Ammon's horn (tissue), 1 donor: ENCODE data around the gene GJB3.
"Not testable (repeated sequence)": the region's sequence is repeated elsewhere in the genome, so short reads cannot be mapped to it uniquely, and the experiment has no call there.

Source experiments
- DNase-seq: peaks from one replicate; pipeline ENCODE4 v3.0.0-alpha.2; 2016; ENCODE audit warnings: low spot score

Gene GJB3

GRCh38 chr1:34786521-34787325 is 5.7 kb downstream of the GJB3 start:
- peak; percentile 93 for DNase-seq

GRCh38 chr1:34787461-34788420 is 6.7 kb downstream of the GJB3 start:
- DNase-seq, result no peak

GRCh38 chr1:34790985-34791384 is 10.0 kb downstream of the GJB3 start:
- no peak for DNase-seq

GRCh38 chr1:34792424-34792823 is 11.4 kb downstream of the GJB3 start:
- DNase-seq, result no peak

GRCh38 chr1:34792868-34793727 is 12.1 kb downstream of the GJB3 start, which contains the start of gene GJA4:
TSS of gene GJA4 (plus strand) at chr1:34792999. CDS start at chr1:34794214, 1,215 bp downstream.
- DNase-seq, result no peak

- DNase-seq, result no peak
Measured at GRCh38 chr1:34794001-34794789, 13.2 kb downstream of the GJB3 start.

GRCh38 chr1:34794790-34795180 is 13.8 kb downstream of the GJB3 start:
- no peak for DNase-seq

GRCh38 chr1:34795916-34796315 is 14.9 kb downstream of the GJB3 start:
- DNase-seq, result no peak

- no peak for DNase-seq
Measured at GRCh38 chr1:34796990-34797389, 16.0 kb downstream of the GJB3 start.

- no peak for DNase-seq
Measured at GRCh38 chr1:34800214-34800613, 19.2 kb downstream of the GJB3 start.

GRCh38 chr1:34803770-34804169 is 22.8 kb downstream of the GJB3 start:
- no peak for DNase-seq

- no peak for DNase-seq
Measured at GRCh38 chr1:34806396-34806795, 25.4 kb downstream of the GJB3 start.

- DNase-seq, result no peak
Measured at GRCh38 chr1:34808051-34808810, 27.2 kb downstream of the GJB3 start.

GRCh38 chr1:34810781-34811180 is 29.8 kb downstream of the GJB3 start:
- DNase-seq, result not testable (repeated sequence)

GRCh38 chr1:34816332-34816731 is 35.3 kb downstream of the GJB3 start:
- no peak for DNase-seq

- DNase-seq, result no peak
Measured at GRCh38 chr1:34816778-34817177, 35.8 kb downstream of the GJB3 start.

GRCh38 chr1:34818862-34819261 is 37.8 kb downstream of the GJB3 start:
- not testable (repeated sequence) for DNase-seq

GRCh38 chr1:34822202-34822601 is 41.2 kb downstream of the GJB3 start:
- DNase-seq, result no peak

GRCh38 chr1:34824817-34825454 is 43.9 kb downstream of the GJB3 start:
- DNase-seq, result no peak
